SU-DHL-6 (cell line): ENCODE measurements around the gene PRKACA.

Experiments used
- CTCF ChIP-seq: fragments of 200-600 bp; sonication (generic); IDR thresholded peaks from one replicate; pipeline ENCODE4 v1.5.1; 2017; ENCODE audit warnings: antibody characterized with exemption, mild to moderate bottlenecking, low read length, moderate library complexity; ENCODE audit not compliant: insufficient read depth, poor library complexity, severe bottlenecking
- EZH2phosphoT487 ChIP-seq: fragments of 200-600 bp; sonication (generic), shearing (Covaris generic); conservative IDR thresholded peaks from 2 replicates; pipeline ENCODE4 v1.6.1; 2018; ENCODE audit warnings: mild to moderate bottlenecking, antibody characterized with exemption, low read length, moderate library complexity, mixed read lengths

GRCh38 chr19:14061751-14062557 lies 55.6 kb downstream of the PRKACA start, which contains the start of gene PALM3:
- no peak for TF ChIP-seq CTCF
- TF ChIP-seq EZH2phosphoT487, result no peak
